ENCODE results near the gene CNIH1. TPM values are rescaled to one million over a fixed set of nuclear protein-coding genes. Genes with fewer than 3 reads are reported as not detected.
"Not testable (repeated sequence)": the region's sequence is repeated elsewhere in the genome, so short reads cannot be mapped to it uniquely, and the experiment has no call there.

Gene CNIH1
- total RNA-seq, 1 donor from 2014 or later = 130 TPM

GRCh38 chr14:54396183-54396492 lies 45.0 kb downstream of the CNIH1 start:
- Mint-ChIP-seq H3K27ac (ENCODE audit: unreplicated experiment) (peak overlapping the region; percentile 71), H3K4me1 (ENCODE audit: unreplicated experiment) (peaks cover 20% of the 10 kb centered on the region), H3K4me3 (ENCODE audit: unreplicated experiment) (peak overlapping the region; percentile 83), H3K36me3 (ENCODE audit: unreplicated experiment) (no peaks in the 10 kb centered on the region), H3K9me3 (ENCODE audit: unreplicated experiment) (no peaks in the 10 kb centered on the region), H3K27me3 (ENCODE audit: unreplicated experiment) (no peaks in the 10 kb centered on the region)
- no peak for TF ChIP-seq CTCF (IDR thresholded peaks at IDR 0.05)
- no peak for DNase-seq (ENCODE audit: extremely low spot score, unreplicated experiment)

GRCh38 chr14:54395716-54396115 lies 45.5 kb downstream of the CNIH1 start:
- Mint-ChIP-seq H3K9me3 (ENCODE audit: unreplicated experiment) (no peaks in the 10 kb centered on the region), H3K27ac (ENCODE audit: unreplicated experiment) (no peak overlapping the region), H3K4me3 (ENCODE audit: unreplicated experiment) (peak overlapping the region; percentile 27), H3K36me3 (ENCODE audit: unreplicated experiment) (no peaks in the 10 kb centered on the region), H3K27me3 (ENCODE audit: unreplicated experiment) (no peaks in the 10 kb centered on the region), H3K4me1 (ENCODE audit: unreplicated experiment) (peaks cover 20% of the 10 kb centered on the region)
- DNase-seq (ENCODE audit: extremely low spot score, unreplicated experiment) = no peak
- TF ChIP-seq CTCF (IDR thresholded peaks at IDR 0.05) = no peak

GRCh38 chr14:54395284-54395683 lies 45.9 kb downstream of the CNIH1 start:
- H3K4me1 Mint-ChIP-seq (ENCODE audit: unreplicated experiment) = peaks cover 20% of the 10 kb centered on the region
- TF ChIP-seq CTCF (IDR thresholded peaks at IDR 0.05) = no peak

GRCh38 chr14:54394596-54394995 lies 46.6 kb downstream of the CNIH1 start:
- H3K9me3 Mint-ChIP-seq (ENCODE audit: unreplicated experiment) = no peaks in the 10 kb centered on the region
- no peaks in the 10 kb centered on the region for H3K27me3 Mint-ChIP-seq (ENCODE audit: unreplicated experiment)
- DNase-seq (ENCODE audit: extremely low spot score, unreplicated experiment) = no peak
- H3K27ac Mint-ChIP-seq (ENCODE audit: unreplicated experiment) = no peak overlapping the region
- H3K4me3 Mint-ChIP-seq (ENCODE audit: unreplicated experiment) = no peak overlapping the region
- TF ChIP-seq CTCF (IDR thresholded peaks at IDR 0.05) = no peak
- H3K4me1 Mint-ChIP-seq (ENCODE audit: unreplicated experiment) = peaks cover 20% of the 10 kb centered on the region
- no peaks in the 10 kb centered on the region for H3K36me3 Mint-ChIP-seq (ENCODE audit: unreplicated experiment)

More at GRCh38 chr14:54395284-54395683, 45.9 kb downstream of the CNIH1 start:
- no peak for DNase-seq (ENCODE audit: extremely low spot score, unreplicated experiment)
- Mint-ChIP-seq H3K27me3 (ENCODE audit: unreplicated experiment) (no peaks in the 10 kb centered on the region), H3K9me3 (ENCODE audit: unreplicated experiment) (no peaks in the 10 kb centered on the region), H3K4me3 (ENCODE audit: unreplicated experiment) (no peak overlapping the region), H3K36me3 (ENCODE audit: unreplicated experiment) (no peaks in the 10 kb centered on the region), H3K27ac (ENCODE audit: unreplicated experiment) (no peak overlapping the region)

GRCh38 chr14:54392986-54393884 lies 47.9 kb downstream of the CNIH1 start:
- H3K27ac Mint-ChIP-seq (ENCODE audit: unreplicated experiment); H3K36me3 Mint-ChIP-seq (ENCODE audit: unreplicated experiment); DNase-seq (ENCODE audit: extremely low spot score, unreplicated experiment); H3K27me3 Mint-ChIP-seq (ENCODE audit: unreplicated experiment); H3K9me3 Mint-ChIP-seq (ENCODE audit: unreplicated experiment); H3K4me3 Mint-ChIP-seq (ENCODE audit: unreplicated experiment): not testable (repeated sequence)
- peaks cover 12% of the 10 kb centered on the region for H3K4me1 Mint-ChIP-seq (ENCODE audit: unreplicated experiment)

All from osteocyte (in vitro differentiated cells).